ENCODE data around the gene CPLX3. TPM values are rescaled to one million over a fixed set of nuclear protein-coding genes. Genes with fewer than 3 reads are reported as not detected.

The CPLX3 gene
- total and polyA plus RNA-seq, 2 donors (not counting 3 experiments of a cell fraction or from before 2014, with no cell fraction given), result not detected

- H3K9ac ChIP-seq (replicated peaks; ENCODE audit: extremely low read depth, insufficient read depth, low read length), result no peak overlapping the region
- peaks cover 8% of the 10 kb centered on the region for H3K4me1 ChIP-seq (ENCODE audit: control insufficient read depth, extremely low read depth, insufficient read depth, low read length)
- no peaks in the 10 kb centered on the region for H4K20me1 ChIP-seq (replicated peaks; ENCODE audit: control insufficient read depth, extremely low read depth, insufficient read depth, low read length)
- no peaks in the 10 kb centered on the region for H3K9me3 ChIP-seq (replicated peaks; ENCODE audit: control insufficient read depth, insufficient read depth, low read length)
- intact Hi-C loops (cut with micrococcal nuclease), result no loop called here
- TF ChIP-seq CTCF (IDR thresholded peaks at IDR 0.05; ENCODE audit: extremely low read depth in 1 of 2, insufficient read depth in 1 of 2, low read depth in 1 of 2, low read length in 2 of 2) (peak in 1 of 2 donors; percentile 60), GATA2 (IDR thresholded peaks at IDR 0.05; ENCODE audit: insufficient read depth, insufficient read length, low read depth, low read length) (no peak)
- H3K36me3 ChIP-seq (ENCODE audit: control insufficient read depth in 2 of 2, extremely low read depth in 1 of 2, insufficient read depth in 2 of 2, low read length in 2 of 2), result no peaks in the 10 kb centered on the region
- POLR2A ChIA-PET, result interaction anchor here (0.6 kb wide), 1 partner anchor 30 kb away, joined by 4 read pairs; no protein-coding TSS in a partner anchor
- no peak overlapping the region for H3K27ac ChIP-seq (ENCODE audit: insufficient read depth, low read depth, low read length)
- H3K9me1 ChIP-seq (replicated peaks; ENCODE audit: control insufficient read depth, extremely low read depth, insufficient read depth, low read length), result no peaks in the 10 kb centered on the region
- H3K79me2 ChIP-seq (ENCODE audit: control insufficient read depth, insufficient read depth, low read length), result no peaks in the 10 kb centered on the region
- no peak overlapping the region for H3K4me3 ChIP-seq (replicated peaks in 1 of 3; ENCODE audit: insufficient read depth in 1 of 3, low read depth in 1 of 3, low read length in 3 of 3)
- BruUV-seq (replicated peaks), result no TSS peak
- no peak overlapping the region for H3K4me2 ChIP-seq (ENCODE audit: insufficient read depth, low read length)
- dilution Hi-C loops (cut with MboI; ENCODE audit: extremely low pct_ligation_motif_present, low sequenced_read_pairs), result no loop called here
- DNase-seq (ENCODE audit: low read depth, low spot score) (peak; percentile 43), FAIRE-seq (peak; percentile 73)
- CTCF ChIA-PET, result interaction anchor here (0.8 to 2.2 kb wide), 6 partner anchors 9 to 133 kb away, joined by 3 to 6 read pairs (median 3); partner anchors contain the start of genes CPLX3 and CSK
- H2AFZ ChIP-seq (ENCODE audit: low read depth, low read length), result no peak overlapping the region
- no peaks in the 10 kb centered on the region for H3K27me3 ChIP-seq (ENCODE audit: control insufficient read depth in 2 of 2, insufficient read depth in 2 of 2, low read length in 2 of 2)
Measured at GRCh38 chr15:74817370-74817737, 9.1 kb upstream of the CPLX3 start.

GRCh38 chr15:74820056-74820455 lies 6.4 kb upstream of the CPLX3 start:
- CTCF ChIA-PET, result interaction anchor here (0.7 to 1.5 kb wide), 2 partner anchors 15 to 51 kb away, joined by 3 to 4 read pairs; no protein-coding TSS in a partner anchor
- no TSS peak for BruUV-seq (replicated peaks)
- TF ChIP-seq JUN (IDR thresholded peaks at IDR 0.05; ENCODE audit: borderline replicate concordance, insufficient read depth, insufficient read length, low read depth) (no peak), GATA2 (IDR thresholded peaks at IDR 0.05; ENCODE audit: insufficient read depth, insufficient read length, low read depth, low read length) (no peak), FOS (IDR thresholded peaks at IDR 0.05; ENCODE audit: borderline replicate concordance, insufficient read depth, low read length) (no peak), MYC (IDR thresholded peaks at IDR 0.05; ENCODE audit: low read depth, low read length) (no peak), EZH2 (IDR thresholded peaks at IDR 0.05; ENCODE audit: borderline replicate concordance, low read depth, low read length, severe bottlenecking) (no peak), POLR2AphosphoS5 (IDR thresholded peaks at IDR 0.05; ENCODE audit: insufficient read depth, low read depth, low read length) (no peak), MAX (IDR thresholded peaks at IDR 0.05; ENCODE audit: insufficient read depth, insufficient read length) (no peak), POLR2A (IDR thresholded peaks at IDR 0.05; ENCODE audit: low read depth, low read length) (no peak), CTCF (IDR thresholded peaks at IDR 0.05; ENCODE audit: extremely low read depth in 1 of 2, insufficient read depth in 1 of 2, low read depth in 1 of 2, low read length in 2 of 2) (no peak)

More at GRCh38 chr15:74820056-74820455, 6.4 kb upstream of the CPLX3 start:
- Histone ChIP-seq H3K9me1 (replicated peaks; ENCODE audit: control insufficient read depth, extremely low read depth, insufficient read depth, low read length) (no peaks in the 10 kb centered on the region), H3K9ac (replicated peaks; ENCODE audit: extremely low read depth, insufficient read depth, low read length) (no peak overlapping the region), H3K36me3 (ENCODE audit: control insufficient read depth in 2 of 2, extremely low read depth in 1 of 2, insufficient read depth in 2 of 2, low read length in 2 of 2) (no peaks in the 10 kb centered on the region), H3K9me3 (replicated peaks; ENCODE audit: control insufficient read depth, insufficient read depth, low read length) (no peaks in the 10 kb centered on the region), H3K4me1 (ENCODE audit: control insufficient read depth, extremely low read depth, insufficient read depth, low read length) (peaks cover 8% of the 10 kb centered on the region), H3K27ac (ENCODE audit: insufficient read depth, low read depth, low read length) (no peak overlapping the region), H3K79me2 (ENCODE audit: control insufficient read depth, insufficient read depth, low read length) (no peaks in the 10 kb centered on the region), H3K4me2 (ENCODE audit: insufficient read depth, low read length) (no peak overlapping the region), H4K20me1 (replicated peaks; ENCODE audit: control insufficient read depth, extremely low read depth, insufficient read depth, low read length) (no peaks in the 10 kb centered on the region), H2AFZ (ENCODE audit: low read depth, low read length) (no peak overlapping the region), H3K27me3 (ENCODE audit: control insufficient read depth in 2 of 2, insufficient read depth in 2 of 2, low read length in 2 of 2) (no peaks in the 10 kb centered on the region), H3K4me3 (replicated peaks in 1 of 3; ENCODE audit: insufficient read depth in 1 of 3, low read depth in 1 of 3, low read length in 3 of 3) (no peak overlapping the region)
- dilution Hi-C loops (cut with MboI; ENCODE audit: extremely low pct_ligation_motif_present, low sequenced_read_pairs) (no loop called here), intact Hi-C loops (cut with micrococcal nuclease) (no loop called here)
- DNase-seq (ENCODE audit: low read depth, low spot score), result no peak
- FAIRE-seq, result no peak
- POLR2A ChIA-PET, result interaction anchor here (0.5 kb wide), 1 partner anchor 84 kb away, joined by 4 read pairs; no protein-coding TSS in a partner anchor

Measured in endothelial cell of umbilical vein (primary cell).